NT2/D1 (cell line): ENCODE measurements around the gene NFIA.

Source experiments
- SUZ12 ChIP-seq: IDR thresholded peaks from 2 replicates; pipeline ENCODE4 v1.6.1; 2011; ENCODE audit not compliant: insufficient read length, insufficient read depth; ENCODE audit errors: extremely low read depth
- YY1 ChIP-seq: IDR thresholded peaks from 2 replicates; pipeline ENCODE4 v1.6.1; 2011; ENCODE audit not compliant: insufficient read length, insufficient read depth

DNA sequence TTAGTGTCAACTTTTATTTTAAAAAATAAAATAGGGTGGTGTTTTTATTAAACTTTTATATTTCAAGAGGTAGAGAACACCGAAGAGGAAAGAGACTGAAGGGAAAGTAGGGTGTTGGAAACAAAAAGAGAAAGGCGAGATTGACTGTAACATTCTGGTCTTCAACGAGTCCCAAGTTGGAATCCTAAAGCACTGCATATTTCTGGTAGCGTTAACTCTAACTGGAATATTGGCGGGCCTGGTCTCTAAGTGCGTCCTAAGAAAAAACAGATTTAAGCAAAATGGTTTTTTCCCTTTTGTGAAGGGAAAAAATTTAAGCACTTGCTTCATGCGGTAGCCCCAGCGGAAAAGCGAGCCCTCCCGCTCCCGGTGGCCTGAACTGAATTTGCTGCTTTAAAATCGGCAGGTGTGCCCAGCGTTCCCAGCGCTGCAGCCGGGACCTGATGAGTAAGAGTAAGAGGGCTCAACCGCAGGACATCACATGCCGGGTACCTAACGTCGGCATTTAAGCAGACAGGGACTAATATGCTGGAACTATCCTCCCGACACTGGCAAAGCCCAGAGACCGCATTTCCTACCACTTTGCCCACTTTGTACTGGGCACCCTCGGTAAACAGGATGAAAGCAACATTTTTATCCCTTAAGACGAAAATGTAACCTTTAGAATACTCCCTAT is 30.5 kb upstream of the NFIA start:
- peak; percentile 89 for TF ChIP-seq SUZ12
- no peak for TF ChIP-seq YY1
